AG04450 (cell line): ENCODE data around the gene SOD2. TPM values are rescaled to one million over a fixed set of nuclear protein-coding genes. Genes with fewer than 3 reads are reported as not detected.
"Not testable (repeated sequence)": the region's sequence is repeated elsewhere in the genome, so short reads cannot be mapped to it uniquely, and the experiment has no call there.

Experiments used
- CTCF ChIA-PET: fragments of 300-600, 350-600 bp; formaldehyde crosslinking; extraction: SDS; loops from one replicate; lab custom pipeline; 2022; ENCODE audit warnings: antibody characterized with exemption, inconsistent platforms; lab: Charles Lee
- POLR2A ChIA-PET: fragments of 350-600 bp; formaldehyde crosslinking; extraction: SDS; loops from one replicate; lab custom pipeline; 2021; ENCODE audit warnings: antibody characterized with exemption, inconsistent platforms; lab: Yijun Ruan, JAX
- DNase-seq: peaks from one replicate; pipeline ENCODE4 v3.0.0-alpha.2; 2011; ENCODE audit warnings: low read depth, low spot score
- H3K27ac ChIP-seq: one replicate; pipeline ENCODE4 v1.5.1; 2012; ENCODE audit warnings: low read depth, low read length, control low read depth
- H3K27me3 ChIP-seq: one replicate; pipeline ENCODE4 v1.6.0; 2012; ENCODE audit warnings: low read length; ENCODE audit not compliant: control insufficient read depth, insufficient read depth
- H3K4me3 ChIP-seq: 2 replicates; pipeline ENCODE4 v1.5.1; 2011; ENCODE audit warnings: mild to moderate bottlenecking, low read depth, low read length, control low read depth
- H3K9me3 ChIP-seq: 2 replicates; pipeline ENCODE4 v1.5.1; 2012; ENCODE audit warnings: low read length; ENCODE audit not compliant: control insufficient read depth, insufficient read depth
- polyA plus RNA-seq: library from polyadenylated mRNA; depleted of rRNA; stranded (reverse); fragments of >200 nt; gene quantifications from 2 replicates; pipeline ENCODE4 v1.2.3, GENCODE V29; 2011
- TF ChIP-seq, protein P1 (sequence below): IDR thresholded peaks from 2 replicates; pipeline ENCODE4 v1.5.1; 2011; ENCODE audit warnings: low read depth, low read length, control low read depth, inconsistent platforms

Gene SOD2
- polyA plus RNA-seq, 1 experiment, result 126 TPM

DNA sequence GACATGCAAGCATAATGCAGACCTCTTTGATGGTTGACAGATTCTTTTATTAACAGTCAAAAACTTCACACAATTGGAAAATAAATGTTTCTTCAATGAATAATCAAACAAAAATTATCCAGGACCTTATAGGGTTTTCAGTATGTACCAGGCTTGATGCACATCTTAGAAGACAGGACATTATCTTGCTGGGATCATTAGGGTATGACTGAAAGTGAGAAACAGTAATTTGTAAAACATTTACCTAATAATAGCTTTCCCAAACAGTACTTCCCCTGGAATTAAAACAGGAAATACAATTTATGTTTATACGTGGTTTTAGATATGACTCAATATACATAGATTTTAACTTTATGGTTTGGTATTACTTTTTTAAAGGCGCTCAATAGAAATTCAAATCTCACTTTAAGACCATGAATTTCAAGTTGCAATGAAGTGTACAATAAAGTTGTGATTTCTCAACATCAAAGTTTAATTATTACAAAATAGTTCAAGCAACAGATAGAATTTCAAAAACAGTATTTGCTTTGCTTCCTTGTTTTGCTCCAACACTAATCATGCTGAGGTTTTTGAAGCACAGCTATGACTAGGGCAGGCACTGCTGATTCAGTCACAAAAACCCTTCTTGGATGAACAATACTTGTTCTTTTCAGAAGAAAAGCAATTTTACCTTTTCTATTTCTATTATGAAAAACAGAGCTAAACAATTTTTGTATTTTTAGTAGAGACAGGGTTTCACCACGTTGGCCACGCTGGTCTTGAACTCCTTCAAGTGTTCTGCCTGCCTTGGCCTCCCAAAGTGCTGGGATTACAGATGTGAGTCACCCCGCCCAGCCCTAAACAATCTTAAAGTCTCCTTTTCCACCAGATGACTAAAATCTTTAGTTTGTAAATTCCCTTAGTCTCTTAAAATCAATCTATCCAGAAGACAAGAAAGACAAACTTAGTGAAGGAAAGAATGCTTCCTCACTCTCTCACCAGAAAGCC, 13.7 kb downstream of the SOD2 start:
- ChIA-PET CTCF (interaction anchor here (1.1 to 3.6 kb wide), 4 partner anchors 11 to 506 kb away, joined by 4 to 29 read pairs (median 6); no protein-coding TSS in a partner anchor), POLR2A (interaction anchor here (0.6 to 1.6 kb wide), 7 partner anchors 7 to 751 kb away, joined by 3 to 6 read pairs (median 4); partner anchors contain the start of genes MRPL18, SOD2, TCP1 and WTAP)
- H3K4me3 ChIP-seq, result no peak overlapping the region
- H3K9me3 ChIP-seq, result no peaks in the 10 kb centered on the region
- H3K27me3 ChIP-seq, result no peaks in the 10 kb centered on the region
- peak overlapping the region; percentile 35 for H3K27ac ChIP-seq
- TF ChIP-seq, protein P1, sequence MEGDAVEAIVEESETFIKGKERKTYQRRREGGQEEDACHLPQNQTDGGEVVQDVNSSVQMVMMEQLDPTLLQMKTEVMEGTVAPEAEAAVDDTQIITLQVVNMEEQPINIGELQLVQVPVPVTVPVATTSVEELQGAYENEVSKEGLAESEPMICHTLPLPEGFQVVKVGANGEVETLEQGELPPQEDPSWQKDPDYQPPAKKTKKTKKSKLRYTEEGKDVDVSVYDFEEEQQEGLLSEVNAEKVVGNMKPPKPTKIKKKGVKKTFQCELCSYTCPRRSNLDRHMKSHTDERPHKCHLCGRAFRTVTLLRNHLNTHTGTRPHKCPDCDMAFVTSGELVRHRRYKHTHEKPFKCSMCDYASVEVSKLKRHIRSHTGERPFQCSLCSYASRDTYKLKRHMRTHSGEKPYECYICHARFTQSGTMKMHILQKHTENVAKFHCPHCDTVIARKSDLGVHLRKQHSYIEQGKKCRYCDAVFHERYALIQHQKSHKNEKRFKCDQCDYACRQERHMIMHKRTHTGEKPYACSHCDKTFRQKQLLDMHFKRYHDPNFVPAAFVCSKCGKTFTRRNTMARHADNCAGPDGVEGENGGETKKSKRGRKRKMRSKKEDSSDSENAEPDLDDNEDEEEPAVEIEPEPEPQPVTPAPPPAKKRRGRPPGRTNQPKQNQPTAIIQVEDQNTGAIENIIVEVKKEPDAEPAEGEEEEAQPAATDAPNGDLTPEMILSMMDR, result no peak
- DNase-seq, result peak; percentile 55

DNA sequence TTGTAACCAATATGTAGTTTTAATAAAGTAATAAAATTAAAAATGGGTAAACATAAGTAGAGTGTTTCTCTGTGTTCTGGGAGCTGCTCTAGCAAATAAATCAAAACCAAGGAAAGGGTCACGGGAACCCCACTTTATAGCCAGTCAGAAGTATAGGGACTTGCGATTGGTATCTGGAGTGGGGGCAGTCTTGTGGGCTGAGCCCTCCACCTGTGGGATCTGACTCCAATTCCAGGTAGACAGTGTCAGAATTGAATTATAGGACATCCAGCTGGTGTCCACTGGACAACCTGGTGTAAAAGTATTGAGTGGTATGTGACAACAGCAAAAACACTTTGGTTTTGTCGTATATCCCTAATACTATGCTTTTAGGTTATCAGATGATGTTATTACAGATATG, 14.5 kb downstream of the SOD2 start:
- DNase-seq, result no peak
- Histone ChIP-seq H3K4me3 (no peak overlapping the region), H3K9me3 (no peaks in the 10 kb centered on the region), H3K27me3 (no peaks in the 10 kb centered on the region), H3K27ac (peak overlapping the region; percentile 31)
- ChIA-PET CTCF (interaction anchor here (1.0 to 3.6 kb wide), 3 partner anchors 12 to 23 kb away, joined by 3 to 29 read pairs (median 5); no protein-coding TSS in a partner anchor), POLR2A (interaction anchor here (0.7 to 1.2 kb wide), 2 partner anchors 12 to 752 kb away, joined by 3 to 4 read pairs; no protein-coding TSS in a partner anchor)
- TF ChIP-seq, protein P1, result no peak

DNA sequence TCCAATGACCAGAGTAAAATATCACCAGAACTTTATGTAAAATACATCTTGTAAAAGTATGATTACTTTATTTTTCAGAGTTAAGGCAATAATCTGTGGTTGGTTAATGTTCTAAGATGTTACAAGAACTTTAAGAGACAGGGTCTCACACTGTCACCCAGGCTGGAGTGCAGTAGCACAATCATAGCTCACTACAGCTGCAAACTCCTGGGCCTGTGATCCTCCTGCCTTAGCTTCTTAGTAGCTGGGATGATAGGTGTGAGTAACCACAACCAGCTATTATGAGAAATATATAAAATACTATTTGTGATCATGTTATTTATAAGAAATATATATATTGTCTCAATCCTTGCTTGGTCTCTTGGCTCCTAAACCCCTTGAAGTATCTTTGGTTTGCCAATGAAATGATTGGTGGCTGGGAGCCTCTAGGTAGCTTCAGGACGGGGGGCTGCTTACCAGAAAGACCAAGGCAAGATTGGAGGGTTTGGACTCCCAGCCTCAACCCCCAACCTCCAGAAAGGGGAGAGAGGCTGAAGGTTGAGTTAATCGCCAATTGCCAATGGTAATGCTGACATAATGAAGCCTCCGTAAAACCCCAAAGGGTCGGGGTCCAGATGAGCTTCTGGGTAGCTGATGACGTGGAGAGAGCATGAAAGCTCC, 15.4 kb downstream of the SOD2 start:
- no peak overlapping the region for H3K27ac ChIP-seq
- H3K9me3 ChIP-seq, result no peaks in the 10 kb centered on the region
- CTCF ChIA-PET, result interaction anchor here (1.0 to 3.6 kb wide), 3 partner anchors 13 to 22 kb away, joined by 3 to 29 read pairs (median 5); no protein-coding TSS in a partner anchor
- TF ChIP-seq, protein P1, result no peak
- POLR2A ChIA-PET, result interaction anchor here (1.2 kb wide), 1 partner anchor 11 kb away, joined by 3 read pairs; no protein-coding TSS in a partner anchor
- no peak for DNase-seq
- no peak overlapping the region for H3K4me3 ChIP-seq
- no peaks in the 10 kb centered on the region for H3K27me3 ChIP-seq

DNA sequence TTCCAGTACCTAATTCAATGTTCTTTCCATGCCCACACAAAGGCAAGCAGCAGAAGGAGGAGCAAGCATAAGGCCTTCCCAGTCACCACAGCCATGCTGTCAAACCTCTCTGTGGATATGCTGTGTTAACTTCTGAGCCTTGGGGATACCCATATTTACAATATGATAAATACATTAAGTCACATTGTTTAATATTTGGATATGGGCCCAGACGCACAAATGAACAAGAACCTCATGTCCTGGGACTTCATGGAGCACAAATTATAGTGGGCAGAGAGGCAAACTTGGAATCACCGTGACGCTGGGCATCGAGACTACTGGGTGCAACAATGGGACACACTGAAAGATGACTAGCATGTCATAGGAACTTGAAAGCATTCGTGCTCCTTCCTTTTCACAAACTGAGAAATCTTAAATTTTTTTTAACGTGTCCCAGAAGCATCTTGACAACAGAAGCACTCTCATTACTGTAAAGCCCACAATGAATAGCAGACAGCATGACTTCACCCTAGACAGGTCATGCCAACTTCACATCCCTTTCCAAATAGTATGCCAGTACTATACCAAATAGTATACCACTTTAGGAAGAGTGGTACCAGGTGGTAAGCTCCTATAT, 16.0 kb downstream of the SOD2 start:
- no peaks in the 10 kb centered on the region for H3K9me3 ChIP-seq
- H3K4me3 ChIP-seq, result no peak overlapping the region
- POLR2A ChIA-PET, result no interaction called here
- H3K27me3 ChIP-seq, result no peaks in the 10 kb centered on the region
- TF ChIP-seq, protein P1, result no peak
- CTCF ChIA-PET, result interaction anchor here (1.2 to 3.6 kb wide), 2 partner anchors 15 to 22 kb away, joined by 5 to 29 read pairs; no protein-coding TSS in a partner anchor
- no peak overlapping the region for H3K27ac ChIP-seq
- DNase-seq, result no peak

DNA sequence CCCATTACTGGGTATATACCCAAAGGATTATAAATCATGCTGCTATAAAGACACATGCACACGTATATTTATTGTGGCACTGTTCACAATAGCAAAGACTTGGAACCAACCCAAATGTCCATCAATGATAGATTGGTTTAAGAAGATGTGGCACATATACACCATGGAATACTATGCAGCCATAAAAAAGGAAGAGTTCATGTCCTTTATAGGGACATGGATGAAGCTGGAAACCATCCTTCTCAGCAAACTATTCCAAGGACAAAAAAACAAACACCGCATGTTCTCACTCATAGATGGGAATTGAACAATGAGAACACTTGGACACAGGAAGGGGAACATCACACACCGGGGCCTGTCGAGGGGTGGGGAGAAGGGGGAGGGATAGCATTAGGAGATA, 16.8 kb downstream of the SOD2 start:
- CTCF ChIA-PET, result not testable (repeated sequence)

More for the DNA sequence above, 16.8 kb downstream of the SOD2 start:
- DNase-seq, H3K27me3 ChIP-seq, H3K9me3 ChIP-seq, H3K4me3 ChIP-seq, POLR2A ChIA-PET, H3K27ac ChIP-seq: not testable (repeated sequence)
